Stimulated activated naive CD8-positive, alpha-beta T cell treated with anti-CD3 and anti-CD28 coated beads, Interleukin-15, amount 100 ng/mL, for 72 hours (primary cell): ENCODE results near the gene HIRA.

Experiments
- ATAC-seq: fragments of 150-1000 bp; cut with Tn5 transposase; 2 replicates; pipeline ENCODE4 v1.10.0; 2021; ENCODE audit warnings: mild to moderate bottlenecking, moderate library complexity
- DNase-seq, 2 donors: peaks; one replicate each; pipeline ENCODE4 v3.0.0; 2021 to 2022
- H3K27ac Mint-ChIP-seq, 2 donors: one replicate each; pipeline ENCODE4 v1.8.0; 2022; ENCODE audit warnings: mild to moderate bottlenecking in 2 of 2, mixed read lengths in 2 of 2, moderate library complexity in 2 of 2
- H3K27me3 Mint-ChIP-seq: one replicate; pipeline ENCODE4 v1.8.0; 2022; ENCODE audit warnings: mixed read lengths
- H3K4me1 Mint-ChIP-seq: one replicate; pipeline ENCODE4 v1.8.0; 2022; ENCODE audit warnings: mild to moderate bottlenecking, mixed read lengths
- H3K4me3 Mint-ChIP-seq, 2 donors: one replicate each; pipeline ENCODE4 v1.8.0; 2022; ENCODE audit warnings: mild to moderate bottlenecking in 2 of 2, mixed read lengths in 2 of 2, moderate library complexity in 1 of 2
- H3K9me3 Mint-ChIP-seq, 2 donors: one replicate each; pipeline ENCODE4 v1.8.0; 2022; ENCODE audit warnings: mixed read lengths in 2 of 2

The HIRA gene

DNA sequence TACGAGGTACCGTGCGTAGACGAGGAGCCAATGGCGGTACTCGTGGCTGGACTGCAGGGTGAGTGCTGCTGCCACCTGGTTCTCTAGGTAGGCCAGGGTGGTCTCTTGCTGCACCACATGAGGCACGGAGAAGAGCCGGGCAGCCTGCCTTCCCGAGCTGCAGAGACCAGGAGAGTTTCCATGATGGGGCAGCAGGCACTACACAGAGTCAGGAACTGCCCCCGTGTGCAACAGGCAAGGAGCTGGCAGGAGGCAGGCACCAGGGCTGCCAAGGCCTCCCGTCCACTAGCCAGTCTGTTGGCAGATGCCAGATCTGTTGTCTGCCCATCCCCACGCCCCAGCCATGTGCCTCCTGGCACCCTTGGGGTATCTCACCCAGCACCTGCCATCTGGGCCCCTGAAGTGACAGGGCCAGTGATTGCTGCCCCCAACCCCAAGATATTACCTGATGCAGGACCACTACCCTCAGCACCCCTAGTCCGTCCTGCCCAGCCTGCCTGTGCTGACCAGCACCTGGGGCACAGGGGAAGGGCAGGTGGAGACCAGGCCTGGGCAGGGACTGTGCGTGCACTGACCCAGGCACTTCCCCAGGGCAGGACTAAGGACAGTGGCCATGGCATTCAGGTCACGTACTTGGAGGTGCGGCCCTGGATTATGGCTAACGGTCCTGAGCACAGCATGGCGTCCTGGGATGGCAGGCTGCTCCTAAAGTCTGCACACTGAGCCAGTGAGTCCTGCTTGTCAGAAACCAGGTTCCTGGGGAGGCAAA is 78.0 kb downstream of the HIRA start:
- no peak overlapping the region for H3K4me3 Mint-ChIP-seq
- H3K27ac Mint-ChIP-seq: no peak overlapping the region
- DNase-seq (no peak), ATAC-seq (no peak)
- H3K9me3 Mint-ChIP-seq: no peaks in the 10 kb centered on the region
- H3K4me1 Mint-ChIP-seq: no peaks in the 10 kb centered on the region
- no peaks in the 10 kb centered on the region for H3K27me3 Mint-ChIP-seq

GRCh38 chr22:19352766-19353165 is 78.8 kb downstream of the HIRA start:
- no peaks in the 10 kb centered on the region for H3K4me1 Mint-ChIP-seq
- DNase-seq: no peak
- H3K27ac Mint-ChIP-seq: peak overlapping the region in 1 of 2 donors; percentile 22
- no peaks in the 10 kb centered on the region for H3K9me3 Mint-ChIP-seq
- no peaks in the 10 kb centered on the region for H3K27me3 Mint-ChIP-seq
- H3K4me3 Mint-ChIP-seq: no peak overlapping the region
- no peak for ATAC-seq

DNA sequence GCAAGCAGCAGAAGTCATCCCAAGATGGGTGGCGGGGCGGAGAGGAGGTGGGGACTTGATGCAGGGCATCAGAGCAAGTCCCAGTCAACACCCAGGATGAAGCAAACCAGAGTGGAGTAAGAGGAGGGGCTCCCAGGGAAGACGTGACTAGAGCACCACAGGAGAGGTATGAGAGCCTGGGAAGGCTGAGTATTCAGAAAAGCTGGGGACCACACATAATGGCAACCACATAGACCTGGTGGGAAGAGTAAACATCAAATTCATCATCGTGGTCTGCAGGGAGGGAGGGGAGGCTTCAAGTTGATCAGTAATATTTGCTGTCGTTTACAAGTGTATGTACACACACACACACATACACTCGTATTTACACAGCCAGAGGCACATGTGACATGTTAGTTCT is 79.3 kb downstream of the HIRA start:
- Mint-ChIP-seq H3K27me3 (no peaks in the 10 kb centered on the region), H3K4me3 (no peak overlapping the region), H3K27ac (peak overlapping the region in 1 of 2 donors; percentile 66), H3K4me1 (no peaks in the 10 kb centered on the region), H3K9me3 (no peaks in the 10 kb centered on the region)
- no peak for DNase-seq
- no peak for ATAC-seq

GRCh38 chr22:19351604-19352003 is 79.9 kb downstream of the HIRA start:
- Mint-ChIP-seq H3K27ac (no peak overlapping the region), H3K27me3 (no peaks in the 10 kb centered on the region), H3K9me3 (no peaks in the 10 kb centered on the region), H3K4me3 (no peak overlapping the region), H3K4me1 (no peaks in the 10 kb centered on the region)
- DNase-seq: no peak
- ATAC-seq: no peak

- peak overlapping the region; percentile 20 to 56 for H3K27ac Mint-ChIP-seq
- no peaks in the 10 kb centered on the region for H3K9me3 Mint-ChIP-seq
- no peak for ATAC-seq
These were observed 80.6 kb downstream of the HIRA start for GRCh38 chr22:19350947-19351346.

DNA sequence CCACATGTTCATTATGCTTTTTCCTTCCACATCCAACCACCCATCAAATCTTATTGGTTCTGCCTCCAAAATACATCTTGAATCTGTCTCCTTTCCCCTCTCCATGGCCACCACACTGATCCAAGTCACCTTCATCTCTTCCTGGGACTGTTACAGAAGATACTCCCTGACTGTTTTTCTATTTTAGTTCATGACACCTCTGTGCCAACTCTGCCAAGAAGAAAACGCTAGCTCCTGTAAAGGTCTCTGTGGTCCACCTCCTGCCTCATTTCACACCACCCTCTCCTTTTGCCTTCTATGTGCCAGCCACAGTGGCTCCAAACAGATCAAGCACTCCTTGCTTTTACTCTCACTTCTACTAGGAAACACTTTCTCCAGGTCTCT is 81.1 kb downstream of the HIRA start:
- DNase-seq (no peak), ATAC-seq (no peak)
- Mint-ChIP-seq H3K27ac (peak overlapping the region in 1 of 2 donors; percentile 20), H3K4me1 (no peaks in the 10 kb centered on the region), H3K9me3 (no peaks in the 10 kb centered on the region), H3K27me3 (no peaks in the 10 kb centered on the region), H3K4me3 (no peak overlapping the region)

More at GRCh38 chr22:19350947-19351346, 80.6 kb downstream of the HIRA start:
- H3K4me3 Mint-ChIP-seq: no peak overlapping the region
- DNase-seq: no peak
- H3K27me3 Mint-ChIP-seq: no peaks in the 10 kb centered on the region
- H3K4me1 Mint-ChIP-seq: no peaks in the 10 kb centered on the region

DNA sequence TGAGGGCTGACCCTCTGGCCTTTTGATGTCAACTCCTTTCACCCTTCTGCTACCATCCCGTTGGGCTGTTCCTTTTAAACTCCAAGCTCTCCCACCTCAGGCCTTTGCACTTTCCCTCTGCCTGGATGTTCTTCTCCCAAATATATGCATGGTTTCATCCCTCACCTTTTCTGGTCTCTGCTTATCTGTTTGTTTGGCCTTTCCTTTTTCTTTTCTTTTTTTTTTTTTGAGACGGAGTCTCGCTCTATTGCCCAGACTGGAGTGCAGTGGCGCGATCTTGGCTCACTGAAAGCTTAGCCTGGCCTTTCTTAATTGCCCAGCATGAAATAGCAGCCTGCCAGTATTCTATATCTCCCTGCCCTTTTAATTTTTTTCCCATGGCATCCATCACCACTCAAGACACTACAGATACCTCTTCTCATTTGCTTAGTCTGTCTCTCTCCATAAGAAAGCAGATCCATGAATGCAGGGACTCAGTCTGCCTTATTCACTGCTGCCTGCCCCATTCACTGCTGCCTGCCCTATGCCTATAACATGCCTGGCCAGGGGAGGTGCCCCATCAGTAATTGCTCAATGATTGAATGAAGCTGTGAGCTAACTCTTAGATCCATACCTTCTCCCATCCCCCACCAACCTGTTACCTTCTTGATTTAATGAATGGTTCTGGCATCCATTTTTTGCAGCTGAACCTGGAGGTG is 81.6 kb downstream of the HIRA start:
- Mint-ChIP-seq H3K4me3 (no peak overlapping the region), H3K9me3 (no peaks in the 10 kb centered on the region), H3K27ac (peak overlapping the region in 1 of 2 donors; percentile 59), H3K27me3 (no peaks in the 10 kb centered on the region), H3K4me1 (no peaks in the 10 kb centered on the region)
- DNase-seq (no peak), ATAC-seq (no peak)

DNA sequence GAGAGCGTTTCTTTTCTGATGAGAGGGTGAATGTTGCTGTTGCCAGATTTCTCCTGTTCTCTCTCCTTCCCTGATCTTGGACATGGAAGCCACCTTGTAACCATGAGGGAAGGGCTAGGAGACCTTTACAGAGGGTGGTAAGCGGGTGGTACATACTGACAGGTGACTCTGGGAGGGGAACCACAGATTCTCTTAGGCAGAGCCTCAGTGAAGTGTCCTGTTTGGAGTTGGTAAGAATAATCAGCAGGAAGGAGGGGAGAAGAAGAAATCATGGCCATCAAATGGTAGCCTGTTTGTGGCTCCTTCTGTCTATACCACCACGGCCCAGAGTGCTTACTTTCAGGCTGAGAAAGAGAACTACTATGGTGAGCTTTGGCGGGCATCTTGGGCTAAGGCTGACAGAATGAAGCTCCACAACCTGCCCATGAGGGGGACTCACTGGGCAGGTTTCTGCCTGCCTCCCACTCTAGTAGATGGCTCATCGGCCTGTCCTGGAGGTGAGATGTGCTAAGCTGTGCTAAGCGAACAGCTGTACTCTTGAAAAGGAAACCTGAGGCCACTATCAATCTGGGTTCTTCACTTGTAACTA is 84.8 kb downstream of the HIRA start:
- ATAC-seq: no peak
- H3K9me3 Mint-ChIP-seq: peaks cover 7 to 19% of the 10 kb centered on the region in 2 donors
- H3K27me3 Mint-ChIP-seq: no peaks in the 10 kb centered on the region
- H3K4me3 Mint-ChIP-seq: no peak overlapping the region
- no peaks in the 10 kb centered on the region for H3K4me1 Mint-ChIP-seq
- DNase-seq: no peak
- peak overlapping the region in 1 of 2 donors; percentile 71 for H3K27ac Mint-ChIP-seq

- DNase-seq (no peak), ATAC-seq (no peak)
- Mint-ChIP-seq H3K4me3 (no peak overlapping the region), H3K27me3 (no peaks in the 10 kb centered on the region), H3K9me3 (peaks cover 12 to 23% of the 10 kb centered on the region in 2 donors), H3K27ac (no peak overlapping the region), H3K4me1 (no peaks in the 10 kb centered on the region)
These were observed 87.1 kb downstream of the HIRA start for GRCh38 chr22:19344420-19344819.

DNA sequence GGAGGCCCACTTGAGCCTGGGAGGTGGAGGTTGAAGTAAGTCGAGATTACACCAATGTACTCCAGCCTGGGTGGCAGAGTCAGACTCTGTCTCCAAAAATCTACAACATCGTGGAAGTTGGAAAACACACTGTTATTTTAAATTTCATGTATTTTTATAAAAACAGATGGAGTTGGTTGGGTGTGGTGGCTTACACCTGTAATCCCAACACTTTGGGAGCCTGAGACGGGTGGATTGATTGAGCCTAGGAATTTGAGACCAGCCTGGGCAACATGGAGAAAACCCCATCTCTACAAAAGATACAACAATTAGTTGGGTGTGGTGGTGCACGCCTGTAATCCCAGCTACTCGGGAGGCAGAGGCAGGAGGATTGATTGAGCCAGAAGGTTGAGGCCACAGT is 88.1 kb downstream of the HIRA start:
- ATAC-seq (no peak), DNase-seq (no peak)
- no peaks in the 10 kb centered on the region for H3K27me3 Mint-ChIP-seq
- H3K9me3 Mint-ChIP-seq: peaks cover 19 to 31% of the 10 kb centered on the region in 2 donors
- no peaks in the 10 kb centered on the region for H3K4me1 Mint-ChIP-seq
- H3K27ac Mint-ChIP-seq: peak overlapping the region in 1 of 2 donors; percentile 12
- H3K4me3 Mint-ChIP-seq: no peak overlapping the region

GRCh38 chr22:19341500-19341899 is 90.0 kb downstream of the HIRA start:
- no peak overlapping the region for H3K4me3 Mint-ChIP-seq
- no peak for ATAC-seq
- DNase-seq: no peak
- no peaks in the 10 kb centered on the region for H3K4me1 Mint-ChIP-seq
- peaks cover 34 to 49% of the 10 kb centered on the region in 2 donors for H3K9me3 Mint-ChIP-seq
- H3K27me3 Mint-ChIP-seq: no peaks in the 10 kb centered on the region
- no peak overlapping the region for H3K27ac Mint-ChIP-seq

DNA sequence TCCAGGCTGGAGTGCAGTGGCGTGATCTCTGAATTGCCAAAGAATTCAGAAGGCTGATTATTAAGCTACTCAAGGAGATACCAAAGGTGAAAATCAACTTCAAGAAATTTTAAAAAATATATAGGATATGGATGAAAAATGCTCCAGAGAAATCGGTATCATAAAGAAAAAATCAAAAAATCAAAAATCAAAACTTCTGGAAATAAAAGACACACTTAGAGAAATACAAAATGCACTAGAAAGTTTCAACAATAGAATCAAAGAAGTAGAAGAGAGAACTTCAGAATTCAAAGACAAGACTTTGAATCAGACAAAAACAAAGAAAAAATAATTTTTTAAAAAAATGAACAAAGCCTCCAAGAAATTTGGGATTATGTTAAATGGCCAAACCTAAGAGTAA is 94.4 kb downstream of the HIRA start:
- no peak for DNase-seq
- no peak for ATAC-seq
- no peak overlapping the region for H3K4me3 Mint-ChIP-seq
- no peaks in the 10 kb centered on the region for H3K4me1 Mint-ChIP-seq
- peaks cover 42 to 54% of the 10 kb centered on the region in 2 donors for H3K9me3 Mint-ChIP-seq
- no peaks in the 10 kb centered on the region for H3K27me3 Mint-ChIP-seq
- no peak overlapping the region for H3K27ac Mint-ChIP-seq

GRCh38 chr22:19336133-19337075 is 95.1 kb downstream of the HIRA start:
- no peaks in the 10 kb centered on the region for H3K27me3 Mint-ChIP-seq
- no peaks in the 10 kb centered on the region for H3K4me1 Mint-ChIP-seq
- H3K27ac Mint-ChIP-seq: no peak overlapping the region
- DNase-seq (no peak), ATAC-seq (no peak)
- H3K4me3 Mint-ChIP-seq: no peak overlapping the region
- H3K9me3 Mint-ChIP-seq: peaks cover 37 to 47% of the 10 kb centered on the region in 2 donors

GRCh38 chr22:19331975-19332374 is 99.6 kb downstream of the HIRA start:
- DNase-seq (no peak), ATAC-seq (no peak)
- Mint-ChIP-seq H3K27me3 (no peaks in the 10 kb centered on the region), H3K4me1 (no peaks in the 10 kb centered on the region), H3K9me3 (peaks cover 21 to 32% of the 10 kb centered on the region in 2 donors), H3K4me3 (no peak overlapping the region), H3K27ac (peak overlapping the region in 1 of 2 donors; percentile 39)

- Mint-ChIP-seq H3K27me3 (no peaks in the 10 kb centered on the region), H3K27ac (no peak overlapping the region)
- ATAC-seq: no peak
These were observed 100.1 kb downstream of the HIRA start for GRCh38 chr22:19331474-19331873.

More at GRCh38 chr22:19331474-19331873, 100.1 kb downstream of the HIRA start:
- Mint-ChIP-seq H3K4me3 (no peak overlapping the region), H3K4me1 (no peaks in the 10 kb centered on the region), H3K9me3 (peaks cover 21 to 28% of the 10 kb centered on the region in 2 donors)
- DNase-seq: no peak
